ENCODE results near the gene ARMC9. TPM values are rescaled to one million over a fixed set of nuclear protein-coding genes. Genes with fewer than 3 reads are reported as not detected.

Gene ARMC9
- total and polyA plus RNA-seq, 2 experiments from 2014 or later, result 22.5 to 23.7 TPM

DNA sequence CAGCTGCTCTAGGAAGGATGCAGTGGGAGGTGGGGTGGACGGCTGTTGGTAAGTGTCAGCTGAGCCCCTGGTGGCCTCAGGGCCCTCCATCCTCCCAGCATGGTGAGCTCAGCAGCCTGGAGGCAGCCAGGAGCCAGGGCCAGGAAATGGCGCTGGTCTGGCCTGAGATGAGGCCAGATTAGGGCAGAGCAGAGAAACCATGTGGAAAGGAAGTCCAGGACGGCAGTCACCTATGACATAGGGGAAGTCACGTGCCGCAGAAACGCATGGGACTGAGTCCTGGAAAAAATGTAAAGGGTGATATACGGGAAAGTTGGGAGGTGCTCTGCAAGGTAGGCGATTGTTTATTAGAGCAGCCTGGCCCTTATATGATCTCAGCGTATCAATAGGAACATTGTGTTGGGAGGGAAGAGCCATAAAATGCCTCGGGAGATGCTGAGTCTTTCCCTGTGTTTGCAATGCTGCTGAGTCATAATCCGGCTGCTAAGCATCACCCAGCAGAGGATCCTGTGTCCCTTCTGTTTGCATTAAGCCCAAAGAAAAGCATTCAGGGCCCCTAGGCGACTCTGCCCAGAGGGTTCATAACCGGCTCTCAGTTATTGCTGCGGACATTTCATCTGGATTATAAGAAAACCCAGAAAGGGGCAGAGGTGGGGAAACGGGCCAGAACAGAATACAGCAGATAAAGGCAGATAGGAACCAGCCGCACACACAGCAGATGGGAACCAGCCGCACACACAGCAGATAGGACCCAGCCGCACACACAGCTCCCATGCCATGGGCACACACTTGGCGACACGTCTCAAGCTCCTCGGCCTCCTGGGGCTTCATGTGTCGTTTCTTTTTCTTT, 166.8 kb downstream of the ARMC9 start:
- peak; percentile 82 for DNase-seq (ENCODE audit: low spot score)
- WGBS (ENCODE audit: low lambda C conversion rate, missing lambda C conversion rate), result 41% methylated on average over 22 of the region's 22 CpGs
- no peaks in the 10 kb centered on the region for H3K27me3 ChIP-seq
- H3K4me1 ChIP-seq (ENCODE audit: insufficient read depth), result peaks cover 15% of the 10 kb centered on the region
- TF ChIP-seq EZH2phosphoT487 (IDR thresholded peaks at IDR 0.05; ENCODE audit: low read depth, severe bottlenecking, unreplicated experiment) (no peak), CTCF (IDR thresholded peaks at IDR 0.05; ENCODE audit: poor library complexity) (no peak), EZH2 (IDR thresholded peaks at IDR 0.05; ENCODE audit: borderline replicate concordance) (no peak)
- H4K20me1 ChIP-seq (ENCODE audit: insufficient read depth, poor library complexity, severe bottlenecking), result no peaks in the 10 kb centered on the region
- peak overlapping the region; percentile 27 for H2AFZ ChIP-seq
- H3K27ac ChIP-seq, result peak overlapping the region; percentile 88
- no peaks in the 10 kb centered on the region for H3K9me3 ChIP-seq (ENCODE audit: low read depth)
- no peaks in the 10 kb centered on the region for H3K9me2 ChIP-seq (replicated peaks; ENCODE audit: insufficient read depth)
- H3K36me3 ChIP-seq (replicated peaks; ENCODE audit: insufficient read depth, low read depth), result no peaks in the 10 kb centered on the region
- H3K4me3 ChIP-seq, result no peak overlapping the region
- peak overlapping the region; percentile 48 for H3K4me2 ChIP-seq
- H3K79me2 ChIP-seq, result no peaks in the 10 kb centered on the region

DNA sequence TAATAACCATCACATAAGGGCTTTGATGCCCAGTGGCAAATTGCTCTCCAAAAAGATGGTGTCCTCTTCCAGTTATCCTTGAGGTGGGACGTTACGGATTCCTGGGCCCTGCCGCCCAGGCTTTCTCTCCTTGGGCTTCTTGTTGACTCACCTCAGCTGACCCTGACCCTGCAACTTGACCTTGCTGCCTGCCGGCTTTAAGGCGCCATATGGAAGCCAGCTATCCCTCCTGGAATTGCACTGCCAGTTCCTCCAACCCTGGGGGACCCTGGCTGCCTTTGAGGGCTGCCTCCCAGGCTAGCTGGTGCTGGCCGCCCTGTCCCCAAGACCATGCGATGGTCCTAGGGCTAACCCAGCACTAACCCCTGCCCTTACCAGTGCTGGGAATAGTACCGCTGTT, 168.7 kb downstream of the ARMC9 start:
- no peak for DNase-seq (ENCODE audit: low spot score)
- WGBS (ENCODE audit: low lambda C conversion rate, missing lambda C conversion rate), result 88% methylated on average over 8 of the region's 8 CpGs

DNA sequence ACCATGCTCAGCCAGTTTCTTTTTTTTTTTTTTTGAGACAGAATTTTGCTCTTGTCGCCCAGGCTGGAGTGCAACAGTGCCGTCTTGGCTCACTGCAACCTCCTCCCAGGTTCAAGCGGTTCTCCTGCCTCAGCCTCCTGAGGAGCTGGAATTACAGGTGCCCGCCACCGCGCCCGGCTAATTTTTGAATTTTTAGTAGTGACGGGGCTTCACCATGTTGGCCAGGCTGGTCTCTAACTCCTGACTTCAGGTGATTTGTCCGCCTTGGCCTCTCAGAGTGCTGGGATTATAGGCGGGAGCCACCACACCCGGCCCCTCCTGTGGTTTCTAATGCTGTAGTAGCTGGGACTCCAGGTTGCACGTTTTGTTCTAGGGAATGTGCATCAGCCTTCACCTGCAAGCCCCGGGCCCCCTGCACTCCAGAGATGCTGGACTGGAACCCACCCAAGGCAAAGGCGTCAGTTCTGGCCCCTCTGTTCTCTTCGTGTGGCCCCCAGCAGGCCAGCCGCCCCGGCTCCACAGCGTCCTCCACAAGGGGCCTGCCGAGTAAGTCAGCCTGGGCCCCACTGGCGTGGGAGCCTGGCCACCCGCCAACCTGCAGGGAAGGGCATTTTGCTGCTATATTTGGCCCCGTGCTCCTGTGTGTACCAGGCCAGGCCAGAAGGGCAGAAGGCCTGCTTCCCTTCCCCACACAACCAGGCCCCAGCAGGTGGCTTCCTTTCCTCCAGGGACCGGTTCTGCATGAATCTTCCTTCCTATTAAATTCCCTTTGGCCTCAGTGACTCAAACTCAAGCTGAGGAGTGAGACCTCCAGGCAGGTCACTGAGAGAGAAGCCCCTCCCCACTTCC, 171.4 kb downstream of the ARMC9 start:
- WGBS (ENCODE audit: low lambda C conversion rate, missing lambda C conversion rate), result 86% methylated on average over 22 of the region's 23 CpGs

More for the DNA sequence above, 168.7 kb downstream of the ARMC9 start:
- H2AFZ ChIP-seq, result no peak overlapping the region
- H3K4me2 ChIP-seq, result no peak overlapping the region
- no peak overlapping the region for H3K27ac ChIP-seq
- no peaks in the 10 kb centered on the region for H3K9me3 ChIP-seq (ENCODE audit: low read depth)
- H3K9me2 ChIP-seq (replicated peaks; ENCODE audit: insufficient read depth), result no peaks in the 10 kb centered on the region
- H4K20me1 ChIP-seq (ENCODE audit: insufficient read depth, poor library complexity, severe bottlenecking), result no peaks in the 10 kb centered on the region
- no peaks in the 10 kb centered on the region for H3K79me2 ChIP-seq
- no peak for TF ChIP-seq EZH2phosphoT487 (IDR thresholded peaks at IDR 0.05; ENCODE audit: low read depth, severe bottlenecking, unreplicated experiment)
- no peak for TF ChIP-seq EZH2 (IDR thresholded peaks at IDR 0.05; ENCODE audit: borderline replicate concordance)
- no peak for TF ChIP-seq CTCF (IDR thresholded peaks at IDR 0.05; ENCODE audit: poor library complexity)
- no peak overlapping the region for H3K4me3 ChIP-seq
- H3K27me3 ChIP-seq, result no peaks in the 10 kb centered on the region
- no peaks in the 10 kb centered on the region for H3K36me3 ChIP-seq (replicated peaks; ENCODE audit: insufficient read depth, low read depth)
- peaks cover 15% of the 10 kb centered on the region for H3K4me1 ChIP-seq (ENCODE audit: insufficient read depth)

More for the DNA sequence above, 171.4 kb downstream of the ARMC9 start:
- Histone ChIP-seq H3K79me2 (no peaks in the 10 kb centered on the region), H3K4me3 (no peak overlapping the region), H3K27me3 (no peaks in the 10 kb centered on the region), H3K4me1 (ENCODE audit: insufficient read depth) (peaks cover 20% of the 10 kb centered on the region), H3K9me3 (ENCODE audit: low read depth) (no peaks in the 10 kb centered on the region), H3K36me3 (replicated peaks; ENCODE audit: insufficient read depth, low read depth) (no peaks in the 10 kb centered on the region), H3K27ac (no peak overlapping the region), H3K9me2 (replicated peaks; ENCODE audit: insufficient read depth) (no peaks in the 10 kb centered on the region), H4K20me1 (ENCODE audit: insufficient read depth, poor library complexity, severe bottlenecking) (no peaks in the 10 kb centered on the region), H3K4me2 (no peak overlapping the region), H2AFZ (no peak overlapping the region)
- TF ChIP-seq EZH2phosphoT487 (IDR thresholded peaks at IDR 0.05; ENCODE audit: low read depth, severe bottlenecking, unreplicated experiment) (no peak), CTCF (IDR thresholded peaks at IDR 0.05; ENCODE audit: poor library complexity) (no peak), EZH2 (IDR thresholded peaks at IDR 0.05; ENCODE audit: borderline replicate concordance) (no peak)
- DNase-seq (ENCODE audit: low spot score), result no peak
